ENCODE measurements around the gene CAMK2D.

The CAMK2D gene

DNA sequence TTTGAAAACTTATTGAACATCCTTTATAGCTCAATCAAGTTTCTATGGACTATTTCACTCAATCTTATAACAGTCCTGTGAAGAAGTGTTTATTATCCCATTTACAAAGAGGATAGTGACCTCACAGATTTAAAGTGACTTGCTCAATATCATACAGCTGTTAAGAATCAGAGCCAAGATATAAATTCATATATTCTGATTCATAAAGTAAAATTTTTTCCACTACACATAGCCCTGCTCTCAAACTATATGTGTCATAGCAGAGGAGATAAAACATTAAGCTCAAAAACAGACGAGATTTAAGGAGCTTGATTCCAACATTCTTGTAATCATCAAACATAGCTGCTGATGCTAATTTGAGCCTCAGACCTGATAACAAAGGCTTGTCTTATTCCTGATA lies 226.8 kb downstream of the CAMK2D start:
- no peak for DNase-seq (ENCODE audit: low read depth in 2 of 3, low spot score in 2 of 3)

DNA sequence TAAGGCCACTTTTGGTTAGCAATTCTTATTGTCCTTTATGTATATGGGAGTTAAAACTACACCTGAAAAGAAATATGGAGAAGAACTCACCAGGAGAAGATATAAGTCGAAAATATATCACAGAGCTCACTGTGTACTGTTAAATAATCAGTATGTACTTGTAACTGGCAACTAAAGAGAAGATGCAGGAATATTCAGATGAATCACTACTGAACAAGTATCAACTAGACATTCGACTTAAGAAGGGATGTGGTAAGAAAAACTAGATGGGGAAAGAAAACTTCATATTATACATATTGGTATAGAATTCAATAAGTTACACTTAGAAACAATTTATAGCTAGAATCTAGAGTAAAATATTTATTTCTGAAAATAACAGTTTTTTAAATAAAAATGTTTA lies 230.0 kb downstream of the CAMK2D start:
- no peak for DNase-seq (ENCODE audit: low read depth in 2 of 3, low spot score in 2 of 3)

DNA sequence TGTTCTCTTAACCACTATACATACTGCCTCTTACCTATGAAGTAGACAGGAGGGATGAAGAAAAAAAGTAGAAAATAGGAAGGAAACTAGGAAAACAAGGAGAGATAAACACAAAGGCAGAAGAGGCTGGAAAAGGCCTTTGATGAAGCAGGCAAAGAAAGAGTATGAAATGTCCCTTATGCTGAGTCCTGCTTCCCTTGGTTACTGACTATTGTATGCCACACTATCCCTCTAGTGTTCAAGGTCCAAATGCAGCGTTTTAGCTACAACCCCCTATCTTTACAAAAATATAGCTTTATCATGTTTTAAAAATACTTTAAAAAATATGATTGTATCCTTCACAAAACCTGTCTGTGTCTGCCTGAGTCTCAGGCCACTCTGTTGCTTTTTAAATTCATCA lies 233.1 kb downstream of the CAMK2D start:
- DNase-seq (ENCODE audit: low read depth in 2 of 3, low spot score in 2 of 3) = no peak

GRCh38 chr4:113525521-113525920 lies 236.0 kb downstream of the CAMK2D start:
- DNase-seq (ENCODE audit: low read depth in 2 of 3, low spot score in 2 of 3) = no peak

- no peak for DNase-seq (ENCODE audit: low read depth in 2 of 3, low spot score in 2 of 3)
Measured at GRCh38 chr4:113524505-113525186, 236.9 kb downstream of the CAMK2D start.

DNA sequence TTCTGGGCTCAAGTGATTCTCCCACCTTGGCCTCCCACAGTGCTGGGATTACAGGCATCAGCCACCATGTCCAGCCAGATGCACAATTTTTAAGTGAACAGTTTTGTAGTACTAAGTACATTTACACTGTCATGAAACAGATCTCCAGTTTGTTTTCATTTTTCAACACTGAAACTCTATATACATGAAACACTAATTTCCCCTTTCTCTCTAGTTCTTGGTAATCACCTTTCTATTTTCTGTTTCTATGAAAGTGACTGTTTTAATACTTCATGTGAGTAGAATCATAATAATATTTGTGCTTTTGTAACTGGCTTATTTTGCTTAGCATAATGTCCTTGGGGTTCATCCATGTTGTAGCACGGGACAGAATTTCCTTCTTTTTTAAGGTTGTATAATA lies 237.4 kb downstream of the CAMK2D start:
- no peak for DNase-seq (ENCODE audit: low read depth in 2 of 3, low spot score in 2 of 3)

DNA sequence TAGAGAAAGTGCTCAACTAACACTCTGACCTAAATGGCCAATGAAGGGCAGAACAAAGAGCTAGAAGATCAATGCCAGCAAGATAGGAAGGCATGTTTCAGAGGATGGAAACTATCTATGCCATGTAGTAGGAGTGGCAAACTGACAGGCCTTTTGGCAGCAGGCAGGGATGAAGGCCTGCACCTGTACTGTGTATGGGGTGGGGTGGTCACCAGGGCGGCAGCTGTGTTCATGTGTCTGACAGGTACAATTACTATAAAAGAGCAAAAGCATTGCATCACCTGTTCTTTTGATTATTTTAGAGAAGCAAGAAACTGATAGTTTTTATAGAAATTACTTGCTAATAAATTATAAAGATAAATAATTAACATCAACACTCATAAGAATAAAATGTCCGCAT lies 239.1 kb downstream of the CAMK2D start:
- no peak for DNase-seq (ENCODE audit: low read depth in 2 of 3, low spot score in 2 of 3)

GRCh38 chr4:113513382-113513781 lies 248.2 kb downstream of the CAMK2D start:
- no peak for DNase-seq (ENCODE audit: low read depth in 2 of 3, low spot score in 2 of 3)

GRCh38 chr4:113512880-113513279 lies 248.7 kb downstream of the CAMK2D start:
- no peak for DNase-seq (ENCODE audit: low read depth in 2 of 3, low spot score in 2 of 3)

GRCh38 chr4:113511944-113512343 lies 249.6 kb downstream of the CAMK2D start:
- DNase-seq (ENCODE audit: low read depth in 2 of 3, low spot score in 2 of 3) = no peak

- no peak for DNase-seq (ENCODE audit: low read depth in 2 of 3, low spot score in 2 of 3)
Measured at GRCh38 chr4:113509851-113510250, 251.7 kb downstream of the CAMK2D start.

GRCh38 chr4:113505044-113505443 lies 256.5 kb downstream of the CAMK2D start:
- DNase-seq (ENCODE audit: low read depth in 2 of 3, low spot score in 2 of 3) = no peak

DNA sequence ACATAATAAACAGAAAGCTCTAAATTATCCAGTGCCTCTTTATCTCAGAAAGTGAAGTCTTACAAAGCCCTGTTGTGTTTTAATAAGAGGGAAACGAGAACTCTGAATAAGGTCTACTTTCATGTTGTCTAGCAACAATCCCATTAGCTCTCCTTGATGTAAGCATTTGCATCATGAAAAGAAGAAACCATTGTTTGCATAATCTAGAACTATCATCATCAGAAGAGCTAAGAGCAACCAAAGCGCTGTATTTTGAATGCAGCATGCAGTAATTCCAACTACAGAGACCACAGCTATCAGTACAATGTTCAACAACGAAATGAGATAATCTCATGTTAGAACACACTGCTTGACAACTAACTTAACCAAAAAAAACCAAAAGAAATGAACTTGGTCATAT lies 257.1 kb downstream of the CAMK2D start:
- no peak for DNase-seq (ENCODE audit: low read depth in 2 of 3, low spot score in 2 of 3)

DNA sequence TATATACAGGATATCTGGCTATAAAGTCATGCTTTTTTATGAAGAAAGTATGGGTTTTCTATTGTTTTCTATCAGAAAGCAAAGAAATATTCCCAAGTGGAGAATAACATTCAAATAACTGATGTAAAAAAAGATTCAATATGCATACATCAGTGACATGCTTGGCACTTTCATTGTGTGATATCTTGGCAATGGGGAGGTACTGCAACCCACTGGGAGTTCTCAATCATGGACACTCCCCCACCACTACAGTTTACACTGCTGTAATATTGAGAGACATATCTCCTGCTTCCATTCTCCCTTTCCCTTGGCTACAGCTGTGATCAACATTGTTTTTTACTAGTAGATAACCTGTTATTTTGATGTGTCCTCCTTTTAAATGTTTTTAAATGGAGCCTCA lies 257.8 kb downstream of the CAMK2D start:
- DNase-seq (ENCODE audit: low read depth in 2 of 3, low spot score in 2 of 3) = no peak

DNA sequence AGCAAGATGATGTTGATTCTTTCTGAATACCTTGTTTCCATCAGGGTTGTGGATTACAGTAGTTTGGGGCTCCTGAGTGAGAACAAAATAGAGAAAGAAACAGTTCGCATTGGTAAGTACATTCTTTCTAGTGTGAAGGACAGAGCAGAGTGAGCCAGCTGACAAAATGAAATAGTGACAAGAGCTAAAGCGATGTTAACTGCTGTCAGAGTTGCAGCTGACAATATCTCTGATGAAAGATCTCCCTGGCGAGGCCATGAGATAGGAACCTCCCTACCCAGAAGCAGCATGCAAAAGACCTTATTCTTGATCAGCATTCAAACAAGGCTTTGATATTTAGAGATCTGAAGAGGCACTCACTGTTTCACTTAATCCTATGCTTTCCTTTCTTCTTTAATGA lies 258.6 kb downstream of the CAMK2D start:
- no peak for DNase-seq (ENCODE audit: low read depth in 2 of 3, low spot score in 2 of 3)

GRCh38 chr4:113502476-113502875 lies 259.1 kb downstream of the CAMK2D start:
- no peak for DNase-seq (ENCODE audit: low read depth in 2 of 3, low spot score in 2 of 3)

- DNase-seq (ENCODE audit: low read depth in 2 of 3, low spot score in 2 of 3) = no peak
Measured at GRCh38 chr4:113500424-113500823, 261.1 kb downstream of the CAMK2D start.

DNA sequence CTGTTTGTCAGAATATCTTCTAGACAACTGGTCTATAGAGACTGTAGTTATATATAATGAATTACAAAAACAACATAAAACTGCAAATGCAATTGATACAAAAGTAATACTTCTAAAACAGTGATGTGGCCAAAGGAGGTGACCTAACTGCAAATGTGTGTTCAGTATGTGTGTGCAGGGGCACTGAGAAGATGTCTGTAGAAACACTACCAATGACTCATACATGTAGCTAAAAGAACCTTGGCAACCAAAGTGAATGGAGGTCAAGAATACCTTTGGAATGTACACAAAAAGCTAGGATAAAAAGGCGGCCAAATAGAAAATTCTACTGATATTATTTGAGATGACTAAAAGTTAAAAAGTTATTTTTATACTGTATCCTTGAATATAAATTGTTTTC lies 261.8 kb downstream of the CAMK2D start:
- no peak for DNase-seq (ENCODE audit: low read depth in 2 of 3, low spot score in 2 of 3)

DNA sequence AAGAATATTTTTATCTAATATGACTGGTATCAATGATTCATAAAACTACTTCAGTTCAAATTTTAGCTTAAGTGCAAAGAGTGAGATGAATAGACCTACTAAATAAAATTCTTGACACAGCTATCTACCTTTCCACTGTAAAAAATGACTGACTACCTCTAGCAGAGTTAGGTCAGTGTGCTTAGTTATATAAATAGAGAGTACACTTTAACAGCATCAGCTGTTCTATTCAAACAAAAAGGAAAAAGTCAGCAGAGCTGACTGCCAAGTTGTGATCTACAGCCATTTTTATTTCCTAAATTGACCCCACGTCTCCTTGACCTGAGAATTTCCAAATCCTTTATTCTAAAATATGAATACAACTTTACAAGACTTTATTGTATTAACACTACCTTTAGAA lies 262.4 kb downstream of the CAMK2D start:
- no peak for DNase-seq (ENCODE audit: low read depth in 2 of 3, low spot score in 2 of 3)

DNA sequence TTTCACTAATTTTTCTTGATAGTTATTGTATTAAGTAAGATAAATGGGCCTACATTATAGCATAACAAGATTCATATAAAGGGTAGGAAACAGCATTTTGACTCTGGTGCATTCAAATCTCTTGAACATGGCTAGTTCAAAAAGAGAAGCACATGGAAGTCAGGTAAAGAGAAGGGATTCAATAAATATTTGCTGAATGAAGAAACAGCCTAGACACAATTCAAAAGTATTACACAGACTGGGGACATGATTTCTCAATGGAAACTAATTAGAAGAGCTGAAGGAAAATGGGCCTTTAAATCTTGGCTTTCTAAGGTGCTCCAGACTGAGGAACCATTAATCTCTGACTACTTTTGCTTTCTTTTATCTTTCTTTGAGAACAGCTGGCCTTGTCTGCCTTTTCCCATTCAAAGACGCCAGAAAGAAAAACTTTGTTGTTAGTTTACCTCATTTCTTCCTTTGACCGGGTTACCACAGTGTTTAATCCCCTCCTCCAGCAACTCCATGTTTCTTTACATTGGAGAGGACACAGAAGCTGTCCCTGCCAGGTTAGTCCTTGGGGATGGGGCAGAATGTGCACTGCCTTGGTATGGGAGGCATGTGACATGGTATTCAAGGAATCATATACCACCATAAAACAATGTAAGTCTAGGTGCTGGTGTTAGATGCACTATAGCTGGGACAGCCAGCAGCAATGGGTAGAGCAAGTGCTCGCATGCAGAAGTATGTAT lies 264.2 kb downstream of the CAMK2D start:
- DNase-seq (ENCODE audit: low read depth in 2 of 3, low spot score in 2 of 3) = no peak

GRCh38 chr4:113496698-113497097 lies 264.8 kb downstream of the CAMK2D start:
- no peak for DNase-seq (ENCODE audit: low read depth in 2 of 3, low spot score in 2 of 3)

GRCh38 chr4:113495790-113496189 lies 265.7 kb downstream of the CAMK2D start:
- no peak for DNase-seq (ENCODE audit: low read depth in 2 of 3, low spot score in 2 of 3)

- DNase-seq (ENCODE audit: low read depth in 2 of 3, low spot score in 2 of 3) = no peak
Measured at GRCh38 chr4:113483131-113483530, 278.4 kb downstream of the CAMK2D start.
